Measurements from ENCODE around the gene TIMM9.
A peak's percentile ranks its signal among the peaks of the same experiment; 100 is the strongest.
"Not testable (repeated sequence)": the region's sequence is repeated elsewhere in the genome, so short reads cannot be mapped to it uniquely, and the experiment has no call there.

The TIMM9 gene

GRCh38 chr14:58362798-58363412, 64.4 kb downstream of the TIMM9 start:
- peak; percentile 36; the same call in 1 of the 2 replicates for TF ChIP-seq CTCF (conservative IDR thresholded peaks at IDR 0.05; ENCODE audit: low read depth)
- DNase-seq (ENCODE audit: low spot score), result peak; percentile 26
- H3K27ac ChIP-seq, result no peak overlapping the region
- POLR2A ChIA-PET (ENCODE audit: low non-redundant PET), result no interaction called here
- CTCF ChIA-PET, result interaction anchor here (0.6 kb wide), 2 partner anchors 22 to 60 kb away, joined by 4 read pairs; no protein-coding TSS in a partner anchor

- H3K27ac ChIP-seq; DNase-seq (ENCODE audit: low spot score); POLR2A ChIA-PET (ENCODE audit: low non-redundant PET): not testable (repeated sequence)
- CTCF ChIA-PET, result interaction anchor here (0.6 kb wide), 1 partner anchor 22 kb away, joined by 4 read pairs; no protein-coding TSS in a partner anchor
These were observed 65.1 kb downstream of the TIMM9 start for GRCh38 chr14:58362272-58362671.

Data from RWPE1 (cell line).